ENCODE results near the gene GPR3. TPM values are rescaled to one million over a fixed set of nuclear protein-coding genes. Genes with fewer than 3 reads are reported as not detected.

GPR3 gene, protein sequence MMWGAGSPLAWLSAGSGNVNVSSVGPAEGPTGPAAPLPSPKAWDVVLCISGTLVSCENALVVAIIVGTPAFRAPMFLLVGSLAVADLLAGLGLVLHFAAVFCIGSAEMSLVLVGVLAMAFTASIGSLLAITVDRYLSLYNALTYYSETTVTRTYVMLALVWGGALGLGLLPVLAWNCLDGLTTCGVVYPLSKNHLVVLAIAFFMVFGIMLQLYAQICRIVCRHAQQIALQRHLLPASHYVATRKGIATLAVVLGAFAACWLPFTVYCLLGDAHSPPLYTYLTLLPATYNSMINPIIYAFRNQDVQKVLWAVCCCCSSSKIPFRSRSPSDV
- 0.18 TPM for total RNA-seq
- 1 to 10 TPM in 2 of 8 donors, under 1 TPM in 6; 0.55 to 1.1 (median 0.86) TPM for polyA plus RNA-seq (ENCODE audit: insufficient read depth in 1 of 8, insufficient read length in 8 of 8, low replicate concordance in 1 of 8)
- long read RNA-seq, donor 1 = 0 reads
- long read RNA-seq, donor 2 = 0 reads
- long read RNA-seq, donor 3 = 0 reads
- long read RNA-seq, donor 4 = 0 reads
- long read RNA-seq, donor 5, partial matches to known transcripts = 0 of 2 reads
- long read RNA-seq, donor 5, other reads (novel, unspliced or antisense) = 0 of 2 reads
- long read RNA-seq, donor 6 = 0 reads
- long read RNA-seq, donor 7 = 0 reads
- long read RNA-seq, donor 8 = 0 reads
- long read RNA-seq, donor 9, partial matches to known transcripts = 0 of 1 reads
- long read RNA-seq, donor 9, other reads (novel, unspliced or antisense) = 0 of 1 reads
- long read RNA-seq, donor 10 = 0 reads
- long read RNA-seq, donor 11 = 0 reads

DNA sequence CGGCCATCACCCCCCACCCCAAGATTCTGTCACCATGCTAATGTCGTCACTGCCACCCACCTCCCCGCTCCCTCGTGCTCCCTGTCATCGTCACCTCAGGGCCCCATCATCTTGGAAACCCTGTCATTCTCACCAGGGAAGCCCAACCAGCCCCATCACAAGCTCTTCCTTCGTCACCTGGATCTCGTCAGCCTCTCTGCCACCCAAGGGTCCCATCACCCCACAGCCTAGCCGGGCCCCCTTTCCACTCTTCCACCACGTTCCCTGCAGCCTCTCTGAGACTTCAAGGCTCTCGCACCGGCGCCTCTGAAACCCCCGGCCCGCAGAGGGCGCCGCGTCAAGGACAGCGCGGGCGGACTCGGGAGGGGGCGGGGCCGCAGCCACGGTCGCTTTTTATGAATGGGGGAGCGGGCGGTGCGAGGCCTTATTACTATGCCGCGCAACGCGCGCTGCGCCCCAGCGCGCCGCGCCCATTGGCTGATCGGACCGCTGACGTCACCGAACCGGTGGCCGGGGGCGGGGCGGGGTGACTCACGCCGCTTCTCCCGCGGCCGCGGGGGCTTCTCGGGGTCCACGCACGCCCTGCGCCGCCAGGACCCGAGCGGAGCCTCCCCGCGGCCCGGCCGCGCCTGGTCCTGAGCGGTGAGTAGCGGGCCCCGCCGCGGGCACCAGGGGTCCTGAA, at the start of gene GPR3:
Gene GPR3 (plus strand): TSS at position 527 of the 682 bp plus-strand sequence. CDS start 1,177 bp downstream, outside the sequence.
- Histone ChIP-seq H3K4me1 (ENCODE audit: control insufficient read depth, insufficient read depth, low read length) (peaks cover 42% of the 10 kb centered on the region), H3K9me3 (replicated peaks; ENCODE audit: control insufficient read depth, low read depth, low read length) (no peaks in the 10 kb centered on the region)
- WGBS (ENCODE audit: insufficient coverage) = under 1% methylated on average over 56 of the region's 69 CpGs

DNA sequence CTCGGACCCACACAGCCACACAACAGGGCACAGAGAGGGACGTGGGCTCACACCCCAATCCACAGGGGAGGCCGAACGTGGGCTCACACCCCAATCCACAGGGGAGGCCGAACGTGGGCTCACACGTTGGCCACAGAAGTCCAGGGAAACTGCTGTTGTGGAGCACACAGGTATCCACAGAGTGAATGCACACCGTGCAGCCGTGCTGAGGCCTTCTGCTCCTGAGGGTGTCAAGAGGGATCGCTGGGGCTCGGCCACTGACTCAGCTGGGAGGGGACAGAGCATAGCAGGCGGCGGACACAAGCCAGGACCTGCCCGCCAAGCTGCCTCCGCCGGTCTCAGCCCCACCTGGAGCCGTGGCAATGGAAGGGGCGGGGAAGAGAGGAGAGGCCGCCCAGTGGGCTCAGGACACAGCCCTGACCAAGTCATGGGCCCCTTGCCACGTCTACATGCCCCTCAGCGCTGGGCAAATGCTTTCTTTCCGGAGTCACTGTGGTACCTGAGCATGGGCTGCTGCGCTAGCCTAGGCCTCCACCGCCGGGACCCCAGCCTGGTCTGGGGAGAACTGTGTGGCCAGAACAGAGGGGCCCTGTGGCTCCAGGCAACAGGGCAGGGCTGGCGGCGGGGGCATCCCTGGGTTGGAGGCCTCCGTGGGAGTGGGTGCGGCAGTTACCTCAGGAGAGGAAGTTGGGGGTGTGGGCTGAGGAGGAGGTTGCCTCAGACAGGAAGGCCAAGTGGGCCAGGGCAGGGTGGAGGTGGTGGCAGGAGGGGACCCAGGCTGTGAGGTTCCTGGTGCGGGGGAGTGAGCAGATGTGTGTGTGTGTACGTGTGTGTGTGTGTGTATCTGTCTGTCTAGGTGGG, 49.4 kb upstream of the GPR3 start:
- Histone ChIP-seq H3K4me1 (ENCODE audit: control insufficient read depth, insufficient read depth, low read length) (peaks cover 6% of the 10 kb centered on the region), H3K9me3 (replicated peaks; ENCODE audit: control insufficient read depth, low read depth, low read length) (no peaks in the 10 kb centered on the region), H3K27me3 (ENCODE audit: control insufficient read depth, insufficient read depth, low read length) (peaks cover 5% of the 10 kb centered on the region), H3K36me3 (ENCODE audit: control insufficient read depth, insufficient read depth, low read length) (no peaks in the 10 kb centered on the region), H3K4me3 (ENCODE audit: low read length) (no peak overlapping the region), H3K27ac (ENCODE audit: low read length) (no peak overlapping the region)
- whole genome bisulfite sequencing (ENCODE audit: insufficient coverage) = 46% methylated on average over 26 of the region's 31 CpGs
- DNase-seq = no peak

More for the DNA sequence above, at the start of gene GPR3:
- Histone ChIP-seq H3K27ac (ENCODE audit: low read length) (peak within 1 kb of the TSS; percentile 10), H3K4me3 (ENCODE audit: low read length) (peak within 1 kb of the TSS; percentile 49), H3K27me3 (ENCODE audit: control insufficient read depth, insufficient read depth, low read length) (peaks cover 11% of the 10 kb centered on the region), H3K36me3 (ENCODE audit: control insufficient read depth, insufficient read depth, low read length) (no peaks in the 10 kb centered on the region)
- DNase-seq = peak; percentile 94

DNA sequence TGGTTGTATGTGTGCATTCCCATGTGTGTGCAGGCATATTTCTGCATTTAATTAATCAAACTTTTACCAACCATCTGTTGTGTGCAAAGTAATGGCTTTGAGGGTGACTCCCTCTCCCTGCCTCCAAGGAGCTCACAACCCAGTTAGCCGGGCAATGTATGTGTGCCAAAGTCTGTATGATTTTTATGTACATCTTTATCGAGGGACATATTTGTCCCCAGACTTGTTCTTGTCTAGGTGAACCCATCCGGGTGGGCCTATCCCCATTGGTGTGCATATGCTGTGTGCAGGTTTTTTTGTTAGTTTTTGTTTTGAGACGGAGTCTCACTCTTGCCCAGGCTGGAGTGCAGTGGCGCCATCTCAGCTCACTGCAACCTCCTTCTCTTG, 48.8 kb upstream of the GPR3 start:
- H3K4me3 ChIP-seq (ENCODE audit: low read length) = no peak overlapping the region

DNA sequence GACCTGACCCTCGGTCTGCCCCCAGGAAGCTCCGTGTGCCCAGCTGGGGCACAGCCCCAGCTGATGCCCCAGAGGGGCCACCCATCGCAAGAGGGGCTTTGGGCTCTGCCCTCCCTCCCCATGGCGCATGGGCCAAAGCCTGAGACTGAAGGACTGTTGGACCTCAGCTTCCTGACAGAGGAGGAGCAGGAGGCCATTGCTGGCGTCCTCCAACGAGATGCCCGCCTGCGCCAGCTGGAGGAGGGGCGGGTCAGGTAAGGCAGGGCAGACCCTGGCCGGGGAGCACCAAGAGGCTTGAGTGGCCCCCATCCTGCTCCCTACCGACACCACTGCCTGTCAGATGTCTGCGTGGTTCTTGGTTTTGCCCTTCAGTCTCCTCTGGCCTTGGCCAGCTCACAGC, 47.1 kb upstream of the GPR3 start:
- WGBS (ENCODE audit: insufficient coverage) = 89% methylated on average over 12 of the region's 12 CpGs
- no peaks in the 10 kb centered on the region for H3K9me3 ChIP-seq (replicated peaks; ENCODE audit: control insufficient read depth, low read depth, low read length)
- H3K4me3 ChIP-seq (ENCODE audit: low read length) = no peak overlapping the region
- H3K36me3 ChIP-seq (ENCODE audit: control insufficient read depth, insufficient read depth, low read length) = no peaks in the 10 kb centered on the region
- no peak for DNase-seq
- peaks cover 22% of the 10 kb centered on the region for H3K27me3 ChIP-seq (ENCODE audit: control insufficient read depth, insufficient read depth, low read length)
- H3K27ac ChIP-seq (ENCODE audit: low read length) = no peak overlapping the region
- peaks cover 15% of the 10 kb centered on the region for H3K4me1 ChIP-seq (ENCODE audit: control insufficient read depth, insufficient read depth, low read length)

More for the DNA sequence above, 48.8 kb upstream of the GPR3 start:
- Histone ChIP-seq H3K9me3 (replicated peaks; ENCODE audit: control insufficient read depth, low read depth, low read length) (no peaks in the 10 kb centered on the region), H3K4me1 (ENCODE audit: control insufficient read depth, insufficient read depth, low read length) (peaks cover 6% of the 10 kb centered on the region), H3K36me3 (ENCODE audit: control insufficient read depth, insufficient read depth, low read length) (no peaks in the 10 kb centered on the region), H3K27me3 (ENCODE audit: control insufficient read depth, insufficient read depth, low read length) (peaks cover 7% of the 10 kb centered on the region), H3K27ac (ENCODE audit: low read length) (no peak overlapping the region)
- no peak for DNase-seq
- no CpG with 5 or more reads among the region's 5 CpGs for WGBS (ENCODE audit: insufficient coverage)

DNA sequence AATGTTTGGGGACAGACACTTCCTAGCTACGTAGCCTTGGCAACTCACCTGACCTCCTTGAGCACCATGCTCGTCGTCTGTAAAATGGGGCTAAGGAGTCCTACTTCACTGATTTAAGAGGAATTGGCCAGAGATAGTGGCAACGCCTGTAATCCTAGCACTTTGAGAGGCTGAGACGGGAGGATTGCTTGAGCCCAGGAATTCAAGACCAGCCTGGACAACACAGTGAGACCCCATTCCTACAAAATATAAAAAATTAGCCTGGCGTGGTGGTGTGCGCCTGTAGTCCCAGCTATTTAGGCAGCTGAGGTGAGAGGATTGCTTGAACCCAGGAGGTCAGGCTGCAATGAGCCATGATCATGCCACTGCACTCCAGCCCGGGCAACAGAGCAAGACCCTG, 46.1 kb upstream of the GPR3 start:
- H3K36me3 ChIP-seq (ENCODE audit: control insufficient read depth, insufficient read depth, low read length) = no peaks in the 10 kb centered on the region
- H3K9me3 ChIP-seq (replicated peaks; ENCODE audit: control insufficient read depth, low read depth, low read length) = no peaks in the 10 kb centered on the region
- H3K4me1 ChIP-seq (ENCODE audit: control insufficient read depth, insufficient read depth, low read length) = peaks cover 26% of the 10 kb centered on the region
- H3K27ac ChIP-seq (ENCODE audit: low read length) = no peak overlapping the region
- H3K27me3 ChIP-seq (ENCODE audit: control insufficient read depth, insufficient read depth, low read length) = peaks cover 33% of the 10 kb centered on the region
- no peak overlapping the region for H3K4me3 ChIP-seq (ENCODE audit: low read length)
- DNase-seq = no peak
- WGBS (ENCODE audit: insufficient coverage) = 86% methylated on average over 3 of the region's 8 CpGs

DNA sequence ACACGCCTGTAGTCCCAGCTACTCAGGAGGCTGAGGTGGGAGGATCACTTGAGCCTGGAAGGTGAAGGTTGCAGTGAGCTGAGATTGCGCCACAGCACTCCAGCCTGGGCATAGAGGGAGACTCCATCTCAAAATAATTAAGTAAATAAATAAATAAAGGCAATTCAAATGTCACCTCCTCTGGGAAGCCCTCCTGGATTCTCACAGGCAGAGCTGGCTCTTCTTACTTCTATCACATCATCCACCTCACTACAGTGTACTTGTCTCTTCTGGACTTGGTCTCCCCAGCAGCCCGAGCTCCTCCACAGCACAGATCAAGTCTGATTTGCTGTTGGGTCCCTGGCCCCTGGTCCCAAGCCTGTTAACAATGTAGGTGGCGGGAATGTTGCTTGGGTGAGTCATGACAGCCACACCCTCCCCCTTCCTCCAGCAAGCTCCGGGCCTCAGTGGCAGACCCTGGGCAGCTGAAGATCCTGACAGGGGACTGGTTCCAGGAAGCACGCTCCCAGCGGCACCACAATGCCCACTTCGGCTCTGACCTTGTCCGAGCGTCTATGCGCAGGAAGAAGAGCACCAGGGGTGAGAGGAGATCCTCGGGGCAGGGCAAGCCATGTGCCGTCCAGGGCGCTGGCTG, 45.3 kb upstream of the GPR3 start:
- no peaks in the 10 kb centered on the region for H3K9me3 ChIP-seq (replicated peaks; ENCODE audit: control insufficient read depth, low read depth, low read length)
- H3K4me3 ChIP-seq (ENCODE audit: low read length) = no peak overlapping the region
- 72% methylated on average over 5 of the region's 14 CpGs for WGBS (ENCODE audit: insufficient coverage)
- no peak overlapping the region for H3K27ac ChIP-seq (ENCODE audit: low read length)
- H3K4me1 ChIP-seq (ENCODE audit: control insufficient read depth, insufficient read depth, low read length) = peaks cover 21% of the 10 kb centered on the region
- H3K36me3 ChIP-seq (ENCODE audit: control insufficient read depth, insufficient read depth, low read length) = no peaks in the 10 kb centered on the region
- H3K27me3 ChIP-seq (ENCODE audit: control insufficient read depth, insufficient read depth, low read length) = peaks cover 37% of the 10 kb centered on the region
- no peak for DNase-seq

DNA sequence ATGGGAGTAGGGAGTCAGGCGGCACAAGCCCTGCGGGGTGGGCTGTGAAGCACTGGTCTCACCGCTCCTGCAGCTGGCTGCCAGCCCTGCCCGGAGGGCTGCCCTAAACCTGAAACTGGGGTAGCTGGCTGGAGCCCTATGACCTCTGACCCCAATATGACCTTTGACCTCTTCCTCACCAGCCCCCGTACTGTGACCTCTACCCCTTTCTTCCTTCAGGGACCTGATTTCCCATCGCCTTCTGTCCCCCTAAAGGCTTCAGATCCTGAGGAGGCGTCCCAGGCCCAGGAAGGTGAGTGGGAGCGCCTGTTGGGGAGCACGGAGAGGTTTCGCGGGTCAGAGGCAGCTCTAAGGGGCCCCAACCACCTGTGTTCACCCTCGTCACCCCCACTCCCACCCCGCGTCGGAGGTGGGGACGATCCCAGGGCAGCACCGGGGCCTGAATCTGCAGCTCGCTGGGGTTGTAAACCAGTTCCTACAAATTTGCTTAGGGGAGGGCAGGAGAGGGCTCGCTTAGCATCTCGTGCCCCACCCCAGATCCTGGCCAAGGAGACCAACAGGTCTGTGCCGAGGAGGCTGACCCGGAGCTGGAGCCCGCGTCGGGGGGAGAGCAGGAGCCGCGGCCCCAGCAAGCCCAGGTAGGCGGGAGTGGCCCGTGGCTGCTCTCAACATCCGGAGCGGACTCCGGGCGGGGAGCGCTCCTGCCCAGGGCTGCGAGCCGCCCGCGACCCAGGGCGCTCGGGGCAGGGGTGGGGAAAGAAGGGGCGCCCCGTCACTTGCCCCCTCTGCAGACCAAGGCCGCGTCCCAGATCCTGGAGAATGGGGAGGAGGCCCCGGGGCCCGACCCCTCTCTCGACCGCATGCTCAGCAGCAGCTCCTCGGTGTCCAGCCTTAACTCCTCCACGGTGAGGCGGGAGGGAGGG, 43.3 kb upstream of the GPR3 start:
- DNase-seq = no peak
- H3K9me3 ChIP-seq (replicated peaks; ENCODE audit: control insufficient read depth, low read depth, low read length) = no peaks in the 10 kb centered on the region
- peak overlapping the region; percentile 30 for H3K4me3 ChIP-seq (ENCODE audit: low read length)
- no peak overlapping the region for H3K27ac ChIP-seq (ENCODE audit: low read length)
- H3K27me3 ChIP-seq (ENCODE audit: control insufficient read depth, insufficient read depth, low read length) = peaks cover 37% of the 10 kb centered on the region
- H3K36me3 ChIP-seq (ENCODE audit: control insufficient read depth, insufficient read depth, low read length) = no peaks in the 10 kb centered on the region
- H3K4me1 ChIP-seq (ENCODE audit: control insufficient read depth, insufficient read depth, low read length) = peaks cover 21% of the 10 kb centered on the region
- 7% methylated on average over 33 of the region's 51 CpGs for WGBS (ENCODE audit: insufficient coverage)

DNA sequence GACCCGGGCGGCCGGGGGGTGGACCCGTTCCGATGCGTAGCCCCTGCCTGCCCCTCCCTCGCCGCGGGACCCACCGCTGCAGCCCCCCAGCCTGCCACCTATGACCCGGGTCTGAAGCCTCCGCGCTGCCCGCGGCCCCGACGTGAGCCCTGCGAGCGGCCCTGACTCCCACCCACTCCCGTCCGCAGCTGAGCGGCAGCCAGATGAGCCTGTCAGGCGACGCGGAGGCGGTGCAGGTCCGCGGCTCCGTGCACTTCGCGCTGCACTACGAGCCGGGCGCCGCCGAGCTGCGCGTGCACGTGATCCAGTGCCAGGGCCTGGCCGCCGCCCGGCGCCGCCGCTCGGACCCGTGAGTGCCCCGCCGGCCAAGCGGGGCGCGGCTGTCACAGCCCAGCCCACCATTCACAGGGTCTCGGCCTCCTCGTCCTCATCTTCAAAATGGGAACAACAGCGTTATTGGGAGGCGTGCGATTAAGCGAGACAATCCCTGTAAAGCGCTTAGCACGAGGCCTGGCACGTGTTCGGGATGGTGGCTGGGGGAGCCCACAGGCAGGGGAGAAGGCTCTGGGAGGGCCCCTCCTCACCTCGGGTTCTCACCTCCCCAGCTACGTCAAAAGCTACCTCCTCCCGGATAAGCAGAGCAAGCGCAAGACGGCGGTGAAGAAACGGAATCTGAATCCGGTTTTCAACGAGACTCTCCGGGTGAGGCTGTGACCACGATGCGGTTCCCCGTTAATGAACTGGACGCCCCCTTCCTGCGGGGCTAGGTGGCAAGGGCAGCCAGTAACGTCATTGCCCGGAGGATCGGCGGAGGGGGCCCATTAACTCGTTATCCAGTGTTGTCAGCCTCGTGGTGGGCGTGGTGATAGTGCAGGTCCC, 42.4 kb upstream of the GPR3 start:
- Histone ChIP-seq H3K27me3 (ENCODE audit: control insufficient read depth, insufficient read depth, low read length) (peaks cover 37% of the 10 kb centered on the region), H3K4me3 (ENCODE audit: low read length) (peak overlapping the region; percentile 30), H3K4me1 (ENCODE audit: control insufficient read depth, insufficient read depth, low read length) (peaks cover 21% of the 10 kb centered on the region), H3K27ac (ENCODE audit: low read length) (no peak overlapping the region), H3K36me3 (ENCODE audit: control insufficient read depth, insufficient read depth, low read length) (no peaks in the 10 kb centered on the region), H3K9me3 (replicated peaks; ENCODE audit: control insufficient read depth, low read depth, low read length) (no peaks in the 10 kb centered on the region)
- peak; percentile 82 for DNase-seq
- WGBS (ENCODE audit: insufficient coverage) = 5% methylated on average over 72 of the region's 84 CpGs
